ENCODE measurements around the gene WNT9B.

DNA sequence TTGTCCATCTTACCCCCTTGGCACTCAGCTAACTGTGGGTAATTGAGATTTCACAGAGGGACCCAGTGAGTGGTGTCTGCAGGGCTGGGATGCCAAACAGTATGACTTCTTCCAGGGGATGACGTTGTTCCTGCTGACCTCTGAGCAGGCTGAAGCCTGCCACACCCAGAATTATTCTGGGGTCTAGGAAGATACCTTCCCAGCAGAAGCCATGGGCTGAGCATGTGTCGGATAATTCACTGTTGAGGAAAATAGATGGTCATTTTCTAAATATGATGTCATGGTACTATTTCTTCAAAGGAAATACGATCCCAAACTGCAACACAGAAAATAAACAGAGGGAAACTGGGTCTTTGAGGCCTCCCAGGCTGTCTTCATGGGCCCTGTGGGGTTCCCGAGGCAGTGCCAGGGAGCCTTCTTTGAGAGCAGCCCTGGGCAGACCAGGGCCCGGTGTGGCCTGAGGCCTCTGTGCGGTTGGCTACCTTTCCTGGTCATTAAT, 17.4 kb downstream of the WNT9B start:
- TF ChIP-seq ZNF224 (CRISPR knock-in tag; IDR thresholded peaks at IDR 0.05) (no peak), SALL1 (CRISPR knock-in tag; IDR thresholded peaks at IDR 0.05) (no peak), ZNF503 (CRISPR knock-in tag; IDR thresholded peaks at IDR 0.05) (no peak), PLRG1 (conservative IDR thresholded peaks at IDR 0.05) (no peak), CEBPB (IDR thresholded peaks at IDR 0.05; ENCODE audit: borderline replicate concordance, low read depth, low read length) (no peak), HOMEZ (CRISPR knock-in tag; IDR thresholded peaks at IDR 0.05; ENCODE audit: low read depth) (no peak), EHMT2 (IDR thresholded peaks at IDR 0.05; ENCODE audit: borderline replicate concordance, low read depth, low read length) (no peak), SRY (CRISPR knock-in tag; IDR thresholded peaks at IDR 0.05) (no peak), KLF16 (CRISPR knock-in tag; IDR thresholded peaks at IDR 0.05) (no peak)
- TF ChIP-seq, protein P1, sequence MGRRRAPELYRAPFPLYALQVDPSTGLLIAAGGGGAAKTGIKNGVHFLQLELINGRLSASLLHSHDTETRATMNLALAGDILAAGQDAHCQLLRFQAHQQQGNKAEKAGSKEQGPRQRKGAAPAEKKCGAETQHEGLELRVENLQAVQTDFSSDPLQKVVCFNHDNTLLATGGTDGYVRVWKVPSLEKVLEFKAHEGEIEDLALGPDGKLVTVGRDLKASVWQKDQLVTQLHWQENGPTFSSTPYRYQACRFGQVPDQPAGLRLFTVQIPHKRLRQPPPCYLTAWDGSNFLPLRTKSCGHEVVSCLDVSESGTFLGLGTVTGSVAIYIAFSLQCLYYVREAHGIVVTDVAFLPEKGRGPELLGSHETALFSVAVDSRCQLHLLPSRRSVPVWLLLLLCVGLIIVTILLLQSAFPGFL (CRISPR knock-in tag; IDR thresholded peaks at IDR 0.05) = no peak
